Lung (tissue), 12 donors: Measurements from ENCODE around the gene MSMP. TPM values are rescaled to one million over a fixed set of nuclear protein-coding genes. Genes with fewer than 3 reads are reported as not detected.

ENCODE experiments used
- ATAC-seq: fragments of 200-7000 bp; cut with Tn5 transposase; one replicate; pipeline ENCODE4 v1.9.1; 2020; ENCODE audit warnings: moderate number of reproducible peaks; ENCODE audit not compliant: insufficient read depth, low FRiP score
- DNase-seq, 3 donors: peaks; one replicate each; pipeline ENCODE4 v3.0.0-alpha.2; 2013 to 2017
- H3K27ac ChIP-seq, 2 donors: one replicate each; pipeline ENCODE4 v1.5.1; 2013; ENCODE audit warnings: mild to moderate bottlenecking in 2 of 2, moderate library complexity in 2 of 2, control low read depth in 1 of 2, inconsistent platforms in 1 of 2, low read depth in 1 of 2, low read length in 1 of 2
- H3K27me3 ChIP-seq, 3 donors: one replicate each; pipeline ENCODE4 v1.5.1; 2013; ENCODE audit warnings: low read length in 2 of 3; ENCODE audit not compliant: control insufficient read depth in 3 of 3, insufficient read depth in 3 of 3
- H3K36me3 ChIP-seq, 4 donors: one replicate each; pipeline ENCODE4 v1.5.1; 2013; ENCODE audit warnings: low read length in 4 of 4, mild to moderate bottlenecking in 1 of 4, moderate library complexity in 1 of 4; ENCODE audit not compliant: control insufficient read depth in 4 of 4, insufficient read depth in 4 of 4
- H3K4me1 ChIP-seq, 5 donors: one replicate each; pipeline ENCODE4 v1.5.1; 2013; ENCODE audit warnings: low read length in 5 of 5, mild to moderate bottlenecking in 2 of 5, moderate library complexity in 1 of 5; ENCODE audit not compliant: control insufficient read depth in 5 of 5, insufficient read depth in 5 of 5
- H3K4me3 ChIP-seq: one replicate; pipeline ENCODE4 v1.5.1; 2013; ENCODE audit warnings: mild to moderate bottlenecking, control low read depth, moderate library complexity
- H3K9ac ChIP-seq, 2 donors: one replicate each; pipeline ENCODE4 v1.5.1; 2013; ENCODE audit warnings: low read length in 2 of 2, control low read depth in 1 of 2; ENCODE audit not compliant: insufficient read depth in 1 of 2
- H3K9me3 ChIP-seq, 4 donors: one replicate each; pipeline ENCODE4 v1.5.1; 2013; ENCODE audit warnings: low read length in 3 of 4, mild to moderate bottlenecking in 1 of 4, moderate library complexity in 1 of 4; ENCODE audit not compliant: control insufficient read depth in 4 of 4, insufficient read depth in 3 of 4
- CTCF ChIP-seq: IDR thresholded peaks from 2 replicates; pipeline ENCODE4 v1.5.1; 2012; ENCODE audit warnings: mild to moderate bottlenecking; ENCODE audit errors: control extremely low read depth, extremely low read depth
- WGBS, 2 donors: extraction: QIAGEN DNeasy Blood & Tissue Kit; methylation state at CpG; one replicate each; pipeline ENCODE4 v1.1.7; 2013; 5-methylcytosine and 5-hydroxymethylcytosine counted together
- polyA plus RNA-seq, 2 donors: library from polyadenylated mRNA; stranded (reverse); fragments of 200-250 nt; gene quantifications; one replicate each; pipeline ENCODE4 v1.2.1, GENCODE V29; 2013
- total RNA-seq, 2 donors: library from RNA; depleted of rRNA in 1 of 2; stranded (reverse); fragments of >200 nt in 1 of 2; gene quantifications; one replicate each; pipeline ENCODE4 v1.2.1, GENCODE V29; 2014 to 2021
- donor health status: control.
- donor health status: control.
- donor health status: Bipolar disorder and iron deficiency.
- donor health status: healthy.
- donor health status: DM: yes; HTN: yes; CAD: no.

MSMP gene
- total and polyA plus RNA-seq, 4 donors = 0.62 to 1.6 (median 1.2) TPM; not detected in 1

GRCh38 chr9:35708146-35708545, 45.9 kb downstream of the MSMP start:
- no peak for ATAC-seq
- WGBS, 2 donors = 95 to 96% methylated on average over 4 of the region's 4 CpGs

GRCh38 chr9:35706951-35707350, 47.1 kb downstream of the MSMP start:
- Histone ChIP-seq H3K4me1 (no peaks in the 10 kb centered on the region), H3K9me3 (no peaks in the 10 kb centered on the region), H3K27ac (no peak overlapping the region), H3K9ac (no peak overlapping the region), H3K4me3 (no peak overlapping the region), H3K27me3 (no peaks in the 10 kb centered on the region), H3K36me3 (peaks cover 32 to 76% (median 70%) of the 10 kb centered on the region in 4 donors)
- 88 to 96% methylated on average over 10 of the region's 10 CpGs for WGBS, 2 donors
- DNase-seq (no peak), ATAC-seq (no peak)
- no peak for TF ChIP-seq CTCF

More at GRCh38 chr9:35708146-35708545, 45.9 kb downstream of the MSMP start:
- no peak overlapping the region for H3K9ac ChIP-seq
- no peaks in the 10 kb centered on the region for H3K4me1 ChIP-seq
- DNase-seq = no peak
- H3K27ac ChIP-seq = no peak overlapping the region
- no peak overlapping the region for H3K4me3 ChIP-seq
- H3K9me3 ChIP-seq = no peaks in the 10 kb centered on the region
- no peaks in the 10 kb centered on the region for H3K27me3 ChIP-seq
- TF ChIP-seq CTCF = no peak
- H3K36me3 ChIP-seq = peaks cover 35 to 77% (median 69%) of the 10 kb centered on the region in 4 donors

DNA sequence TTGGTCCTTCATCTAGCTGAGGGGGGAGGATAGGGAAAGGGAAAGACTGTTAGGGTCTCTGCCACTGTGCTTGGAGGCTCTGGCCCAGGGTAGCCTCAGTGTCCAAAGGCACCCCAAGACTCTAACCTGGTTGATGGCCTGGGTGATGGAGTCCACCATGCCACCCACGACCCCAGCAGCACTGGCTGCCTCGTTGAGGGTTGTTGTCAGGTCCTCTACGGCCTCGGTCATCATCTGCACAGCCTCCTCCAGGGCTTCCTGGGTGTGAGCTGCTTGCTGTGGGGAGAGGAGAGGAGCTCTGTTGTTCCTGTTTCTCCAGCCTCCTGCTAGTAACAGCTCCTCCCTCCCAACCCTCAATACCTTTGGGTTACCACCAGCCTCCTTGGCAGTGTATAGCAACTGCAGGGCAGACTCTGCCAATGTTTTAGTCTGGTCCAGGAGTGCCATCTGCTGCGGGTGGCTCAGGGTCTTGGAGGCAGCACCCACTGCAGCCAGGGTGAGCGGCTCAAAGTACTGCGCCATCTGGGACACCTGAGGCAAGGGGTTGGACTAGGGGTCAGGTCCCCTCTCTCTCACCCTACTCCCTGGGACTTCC, 48.1 kb downstream of the MSMP start:
- Histone ChIP-seq H3K27me3 (no peaks in the 10 kb centered on the region), H3K4me3 (no peak overlapping the region), H3K9me3 (no peaks in the 10 kb centered on the region), H3K4me1 (no peaks in the 10 kb centered on the region), H3K36me3 (peaks cover 33 to 74% (median 71%) of the 10 kb centered on the region in 4 donors), H3K9ac (no peak overlapping the region), H3K27ac (no peak overlapping the region)
- WGBS, 2 donors = 94 to 100% methylated on average over 7 of the region's 7 CpGs
- no peak for TF ChIP-seq CTCF
- DNase-seq (no peak), ATAC-seq (no peak)

GRCh38 chr9:35705372-35705771, 48.7 kb downstream of the MSMP start:
- Histone ChIP-seq H3K4me1 (no peaks in the 10 kb centered on the region), H3K27ac (no peak overlapping the region), H3K9ac (no peak overlapping the region), H3K27me3 (no peaks in the 10 kb centered on the region), H3K9me3 (no peaks in the 10 kb centered on the region), H3K36me3 (peaks cover 36 to 75% (median 71%) of the 10 kb centered on the region in 4 donors), H3K4me3 (no peak overlapping the region)
- WGBS, 2 donors = 78 to 95% methylated on average over 8 of the region's 8 CpGs
- ATAC-seq = no peak
- DNase-seq = no peak
- TF ChIP-seq CTCF = no peak
